Psoas muscle (tissue), 8 donors: ENCODE measurements around the gene FAM43A. TPM values are rescaled to one million over a fixed set of nuclear protein-coding genes. Genes with fewer than 3 reads are reported as not detected.

Experiments used
- ATAC-seq, 4 donors: fragments of 200-7000 bp; cut with Tn5 transposase; one replicate each; pipeline ENCODE4 v1.9.1; 2020; ENCODE audit warnings: moderate library complexity in 3 of 4, mild to moderate bottlenecking in 2 of 4
- DNase-seq, 2 donors: peaks; one replicate each; pipeline ENCODE4 v3.0.0-alpha.2; 2020
- H3K27ac ChIP-seq: fragments of 200-600 bp; one replicate; pipeline ENCODE4 v1.8.0; 2022
- H3K27me3 ChIP-seq, 3 donors: fragments of 200-600 bp in 1 of 3; one replicate each; pipeline versions ENCODE4 v1.6.1 to v1.8.0; 2013 to 2022; ENCODE audit warnings: low read length in 2 of 3, mild to moderate bottlenecking in 2 of 3, moderate library complexity in 1 of 3; ENCODE audit not compliant: insufficient read depth in 3 of 3
- H3K36me3 ChIP-seq, 2 donors: fragments of 200-600 bp in 1 of 2; one replicate each; pipeline versions ENCODE4 v1.6.1 to v1.8.0; 2013 to 2022; ENCODE audit warnings: low read depth in 1 of 2, mild to moderate bottlenecking in 1 of 2, moderate library complexity in 1 of 2; ENCODE audit not compliant: insufficient read depth in 1 of 2
- H3K4me1 ChIP-seq: fragments of 200-600 bp; one replicate; pipeline ENCODE4 v1.8.0; 2022
- H3K4me3 ChIP-seq: fragments of 200-600 bp; one replicate; pipeline ENCODE4 v1.8.0; 2022; ENCODE audit warnings: mild to moderate bottlenecking
- H3K9me3 ChIP-seq: fragments of 200-600 bp; one replicate; pipeline ENCODE4 v1.8.0; 2022
- CTCF ChIP-seq: fragments of 200-600 bp; IDR thresholded peaks from one replicate; pipeline ENCODE4 v1.8.0; 2022; ENCODE audit warnings: antibody characterized with exemption
- WGBS, 3 donors: extraction: QIAGEN DNeasy Blood & Tissue Kit; methylation state at CpG; one replicate each; pipeline versions ENCODE4 v1.1.6 to v1.1.7; 2013; 5-methylcytosine and 5-hydroxymethylcytosine counted together
- intact Hi-C, 2 donors: fragments of 100-400 bp; cut with DNase I; formaldehyde crosslinking; loops; one replicate each; pipeline versions ENCODE4 v1.11.0 to v1.14.2; 2022
- polyA plus RNA-seq, 3 donors: library from polyadenylated mRNA; stranded (reverse); fragments of 200-250 nt; gene quantifications; one replicate each; pipeline ENCODE4 v1.2.3, GENCODE V29; 2013
- total RNA-seq, 4 donors: library from RNA; stranded (reverse); fragmentation: NEBNext Ultra II Directional in 2 of 4; extraction: Animal tissue kit (Norgen Biotek cat#: 25700) in 2 of 4; gene quantifications; one replicate each; pipeline versions ENCODE4 v1.2.1 to v1.2.4, GENCODE V29; 2021 to 2023
- donor health status: healthy with polysubstance abuse.
- donor health status: DM: no; HTN: no; CAD: no; lungs with moderate emphysema.
- donor health status: Bipolar disorder and iron deficiency.
- donor health status: healthy.
- donor health status: DM: yes; HTN: yes; CAD: no.
- donor health status: DM: no; HTN: no; CAD: no.
- donor health status: DM: no; HTN: no; CAD: no.
- donor health status: DM: yes; HTN: yes; CAD: no.

Gene FAM43A
- total and polyA plus RNA-seq, 7 donors: 4.1 to 7.7 (median 6.8) TPM

DNA sequence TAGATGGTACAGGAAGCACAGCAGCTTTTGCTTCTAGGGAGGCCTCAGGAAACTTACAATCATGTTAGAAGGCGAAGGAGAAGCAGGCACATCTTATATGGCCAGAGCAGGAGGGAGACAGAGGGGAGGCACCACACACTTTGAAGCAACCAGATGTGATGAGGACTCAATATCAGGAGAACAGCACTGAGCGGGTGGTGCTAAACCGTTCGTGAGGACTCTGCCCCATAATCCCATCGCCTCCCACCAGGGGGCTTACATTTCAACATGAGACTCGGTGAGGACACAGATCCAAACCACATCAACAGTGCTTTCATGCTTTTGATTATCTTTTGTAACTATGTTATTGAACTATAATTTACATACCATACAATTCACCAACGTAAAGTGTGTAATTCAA lies 44.9 kb upstream of the FAM43A start:
- Histone ChIP-seq H3K36me3 (peaks cover 9 to 64% of the 10 kb centered on the region in 2 donors), H3K27me3 (no peaks in the 10 kb centered on the region), H3K4me3 (no peak overlapping the region), H3K27ac (peak overlapping the region; percentile 58), H3K9me3 (no peaks in the 10 kb centered on the region), H3K4me1 (no peaks in the 10 kb centered on the region)
- ATAC-seq: no peak
- intact Hi-C loops: no loop called here
- TF ChIP-seq CTCF: peak; percentile 4
- WGBS, 3 donors: 68 to 84% (median 78%) methylated on average over 7 of the region's 7 CpGs
- DNase-seq: no peak

GRCh38 chr3:194642769-194643168 lies 42.9 kb upstream of the FAM43A start:
- no peak for TF ChIP-seq CTCF
- Histone ChIP-seq H3K4me1 (no peaks in the 10 kb centered on the region), H3K36me3 (peaks cover 9 to 80% of the 10 kb centered on the region in 2 donors), H3K27ac (no peak overlapping the region), H3K9me3 (no peaks in the 10 kb centered on the region), H3K4me3 (no peak overlapping the region), H3K27me3 (no peaks in the 10 kb centered on the region)
- intact Hi-C loops: no loop called here
- DNase-seq (no peak), ATAC-seq (no peak)
- 88 to 93% (median 93%) methylated on average over 2 of the region's 2 CpGs for WGBS, 3 donors

DNA sequence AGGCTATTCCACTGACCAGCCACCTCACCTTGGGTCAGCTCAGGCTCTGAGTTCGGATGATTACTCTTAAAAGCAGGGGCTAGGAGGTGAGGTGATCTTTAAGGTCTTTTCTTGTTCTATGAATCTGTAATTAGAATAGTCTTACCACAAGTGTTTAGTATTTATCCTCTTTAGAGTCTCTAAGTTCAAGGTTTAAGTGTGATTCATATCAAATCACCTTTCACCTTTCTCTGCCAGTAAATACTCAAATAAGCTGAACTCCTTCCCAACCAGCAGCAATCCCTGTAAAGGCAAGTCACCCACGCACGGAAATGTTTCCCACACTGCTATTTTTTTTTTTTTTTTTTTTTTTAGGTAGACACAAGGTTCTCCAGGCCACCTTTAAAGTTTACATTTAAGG lies 37.9 kb upstream of the FAM43A start:
- DNase-seq (no peak), ATAC-seq (no peak)
- TF ChIP-seq CTCF: no peak
- Histone ChIP-seq H3K27ac (no peak overlapping the region), H3K4me3 (no peak overlapping the region), H3K36me3 (peaks cover 11 to 96% of the 10 kb centered on the region in 2 donors), H3K9me3 (no peaks in the 10 kb centered on the region), H3K4me1 (no peaks in the 10 kb centered on the region), H3K27me3 (no peaks in the 10 kb centered on the region)
- intact Hi-C loops: no loop called here
- WGBS, 3 donors: 84 to 91% (median 85%) methylated on average over 3 of the region's 3 CpGs

- intact Hi-C loops: no loop called here
- no peak overlapping the region for H3K4me3 ChIP-seq
- no peak for ATAC-seq
Measured at GRCh38 chr3:194654443-194654842, 31.2 kb upstream of the FAM43A start.

More at GRCh38 chr3:194654443-194654842, 31.2 kb upstream of the FAM43A start:
- no peak for DNase-seq
- no peak overlapping the region for H3K27ac ChIP-seq
- no peaks in the 10 kb centered on the region for H3K27me3 ChIP-seq
- H3K4me1 ChIP-seq: no peaks in the 10 kb centered on the region
- H3K36me3 ChIP-seq: peaks cover 21 to 82% of the 10 kb centered on the region in 2 donors
- TF ChIP-seq CTCF: no peak
- WGBS, 3 donors: 91 to 96% (median 92%) methylated on average over 5 of the region's 5 CpGs
- H3K9me3 ChIP-seq: no peaks in the 10 kb centered on the region
